ENCODE results near the gene SLC9B1. TPM values are rescaled to one million over a fixed set of nuclear protein-coding genes. Genes with fewer than 3 reads are reported as not detected.
A peak's percentile ranks its signal among the peaks of the same experiment; 100 is the strongest.

The SLC9B1 gene
- polyA plus RNA-seq (2013, experiment 1 of 2; ENCODE audit: insufficient read length) = 1.1 TPM
- polyA plus RNA-seq (2013, experiment 2 of 2; ENCODE audit: insufficient read length) = 1.1 TPM

GRCh38 chr4:103019308-103020124 is at the start of gene SLC9B1:
Gene SLC9B1, minus strand, starts transcription at chr4:103019705. Its CDS starts 27,994 bp downstream, at chr4:102991711.
- DNase-seq = peak; percentile 94

GRCh38 chr4:103067841-103068547 is 48.5 kb upstream of the SLC9B1 start:
- no peak for DNase-seq

GRCh38 chr4:103060453-103061148 is 41.1 kb upstream of the SLC9B1 start:
- no peak for DNase-seq

- no peak for DNase-seq
Observed at GRCh38 chr4:103054030-103054429, 34.5 kb upstream of the SLC9B1 start.

- DNase-seq = no peak
Observed at GRCh38 chr4:103052779-103053178, 33.3 kb upstream of the SLC9B1 start.

GRCh38 chr4:103052145-103052544 is 32.6 kb upstream of the SLC9B1 start:
- no peak for DNase-seq

GRCh38 chr4:103050736-103051436 is 31.4 kb upstream of the SLC9B1 start:
- no peak for DNase-seq

- peak; percentile 34 for DNase-seq
Observed at GRCh38 chr4:103046416-103047290, 27.1 kb upstream of the SLC9B1 start.

GRCh38 chr4:103044183-103044582 is 24.7 kb upstream of the SLC9B1 start:
- DNase-seq = no peak

- DNase-seq = no peak
Observed at GRCh38 chr4:103036169-103036568, 16.7 kb upstream of the SLC9B1 start.

- DNase-seq = peak; percentile 19
Observed at GRCh38 chr4:103032574-103032973, 13.1 kb upstream of the SLC9B1 start.

GRCh38 chr4:103030791-103031190 is 11.3 kb upstream of the SLC9B1 start:
- no peak for DNase-seq

GRCh38 chr4:103029300-103029699 is 9.8 kb upstream of the SLC9B1 start:
- no peak for DNase-seq

- no peak for DNase-seq
Observed at GRCh38 chr4:103026868-103027267, 7.4 kb upstream of the SLC9B1 start.

- DNase-seq = no peak
Observed at GRCh38 chr4:103024996-103025395, 5.5 kb upstream of the SLC9B1 start.

- DNase-seq = no peak
Observed at GRCh38 chr4:103021120-103021519, 1.6 kb upstream of the SLC9B1 start.

GRCh38 chr4:103018391-103019307 is 856 bp downstream of the SLC9B1 start:
- DNase-seq = peak; percentile 50

- no peak for DNase-seq
Observed at GRCh38 chr4:103012551-103012950, 7.0 kb downstream of the SLC9B1 start.

GRCh38 chr4:103012060-103012459 is 7.4 kb downstream of the SLC9B1 start:
- DNase-seq = peak; percentile 31

GRCh38 chr4:103011378-103012025 is 8.0 kb downstream of the SLC9B1 start:
- DNase-seq = no peak
